Stimulated activated CD8-positive, alpha-beta memory T cell treated with anti-CD3 and anti-CD28 coated beads, Interleukin-15, amount 100 ng/mL, for 1 hour (primary cell): ENCODE measurements around the gene INHBB.

Experiments used
- DNase-seq: peaks from one replicate; pipeline ENCODE4 v3.0.0-alpha.2; 2020; ENCODE audit warnings: low read depth

Gene INHBB

GRCh38 chr2:120358734-120359465 lies 13.0 kb downstream of the INHBB start:
- DNase-seq: no peak

- no peak for DNase-seq
Measured at GRCh38 chr2:120360307-120360855, 14.4 kb downstream of the INHBB start.

GRCh38 chr2:120362926-120363325 lies 17.0 kb downstream of the INHBB start:
- no peak for DNase-seq

GRCh38 chr2:120365236-120365793 lies 19.4 kb downstream of the INHBB start:
- DNase-seq: no peak

GRCh38 chr2:120366698-120367097 lies 20.8 kb downstream of the INHBB start:
- DNase-seq: no peak

GRCh38 chr2:120367221-120367620 lies 21.3 kb downstream of the INHBB start:
- no peak for DNase-seq

- no peak for DNase-seq
Measured at GRCh38 chr2:120367649-120368048, 21.7 kb downstream of the INHBB start.

- no peak for DNase-seq
Measured at GRCh38 chr2:120368086-120368485, 22.1 kb downstream of the INHBB start.

- no peak for DNase-seq
Measured at GRCh38 chr2:120369250-120369649, 23.3 kb downstream of the INHBB start.

GRCh38 chr2:120371969-120372625 lies 26.2 kb downstream of the INHBB start:
- no peak for DNase-seq

GRCh38 chr2:120372816-120373215 lies 26.9 kb downstream of the INHBB start:
- no peak for DNase-seq

GRCh38 chr2:120373424-120373823 lies 27.5 kb downstream of the INHBB start:
- no peak for DNase-seq

GRCh38 chr2:120374821-120375220 lies 28.9 kb downstream of the INHBB start:
- DNase-seq: no peak

- DNase-seq: no peak
Measured at GRCh38 chr2:120375251-120376020, 29.5 kb downstream of the INHBB start.

GRCh38 chr2:120376101-120376500 lies 30.2 kb downstream of the INHBB start:
- no peak for DNase-seq

GRCh38 chr2:120376679-120377640 lies 31.0 kb downstream of the INHBB start:
- DNase-seq: no peak

- no peak for DNase-seq
Measured at GRCh38 chr2:120378605-120379004, 32.7 kb downstream of the INHBB start.

- DNase-seq: no peak
Measured at GRCh38 chr2:120379916-120380893, 34.3 kb downstream of the INHBB start.

GRCh38 chr2:120381192-120381591 lies 35.3 kb downstream of the INHBB start:
- no peak for DNase-seq

- DNase-seq: no peak
Measured at GRCh38 chr2:120381661-120382060, 35.7 kb downstream of the INHBB start.
